Neural progenitor cell (in vitro differentiated cells): ENCODE measurements around the gene MELTF. TPM values are rescaled to one million over a fixed set of nuclear protein-coding genes. Genes with fewer than 3 reads are reported as not detected.

Experiments
- DNase-seq: peaks from one replicate; pipeline ENCODE4 v3.0.0-alpha.2; 2016; ENCODE audit warnings: low spot score
- H2AFZ ChIP-seq: fragments of 200-600 bp; sonication (generic); replicated peaks from 2 replicates; pipeline ENCODE4 v1.6.1; 2016; ENCODE audit warnings: antibody characterized with exemption
- H3F3A ChIP-seq: fragments of 200-600 bp; sonication (generic); 2 replicates; pipeline ENCODE4 v1.6.1; 2016; ENCODE audit warnings: antibody characterized with exemption, low read depth
- H3K27ac ChIP-seq: fragments of 200-600 bp; sonication (generic); 2 replicates; pipeline ENCODE4 v1.5.1; 2016; ENCODE audit warnings: mild to moderate bottlenecking
- H3K27me3 ChIP-seq: fragments of 200-600 bp; sonication (generic); 2 replicates; pipeline ENCODE4 v1.6.1; 2016; ENCODE audit warnings: mild to moderate bottlenecking, moderate library complexity
- H3K36me3 ChIP-seq: fragments of 200-600 bp; sonication (generic); 2 replicates; pipeline ENCODE4 v1.5.1; 2016
- H3K4me1 ChIP-seq: fragments of 200-600 bp; sonication (generic); 2 replicates; pipeline ENCODE4 v1.6.1; 2016; ENCODE audit warnings: mixed run types
- H3K4me2 ChIP-seq: fragments of 200-600 bp; sonication (generic); 2 replicates; pipeline ENCODE4 v1.6.1; 2016
- H3K4me3 ChIP-seq: fragments of 200-600 bp; sonication (generic); 2 replicates; pipeline ENCODE4 v1.5.1; 2016
- H3K79me2 ChIP-seq: fragments of 200-600 bp; sonication (generic); 2 replicates; pipeline ENCODE4 v1.6.1; 2016; ENCODE audit warnings: low read depth
- H3K9ac ChIP-seq: fragments of 200-600 bp; sonication (generic); 2 replicates; pipeline ENCODE4 v1.6.1; 2016
- H3K9me3 ChIP-seq: fragments of 200-600 bp; sonication (generic); 2 replicates; pipeline ENCODE4 v1.5.1; 2016; ENCODE audit warnings: low read depth
- H4K20me1 ChIP-seq: fragments of 200-600 bp; sonication (generic); 2 replicates; pipeline ENCODE4 v1.6.1; 2016; ENCODE audit warnings: low read depth
- H3K27ac Mint-ChIP-seq: 3 replicates; pipeline ENCODE4 v1.8.0; 2021; ENCODE audit warnings: mixed read lengths
- H3K27me3 Mint-ChIP-seq: 2 replicates; pipeline ENCODE4 v1.8.0; 2022; ENCODE audit warnings: low read depth, mild to moderate bottlenecking, inconsistent platforms, moderate library complexity, mixed read lengths; ENCODE audit not compliant: insufficient read depth
- H3K36me3 Mint-ChIP-seq: 3 replicates; pipeline ENCODE4 v1.8.0; 2021; ENCODE audit warnings: mixed read lengths
- H3K4me1 Mint-ChIP-seq: 3 replicates; pipeline ENCODE4 v1.8.0; 2021; ENCODE audit warnings: mixed read lengths
- H3K4me3 Mint-ChIP-seq: 3 replicates; pipeline ENCODE4 v1.8.0; 2021; ENCODE audit warnings: mild to moderate bottlenecking, moderate library complexity, mixed read lengths
- H3K9me3 Mint-ChIP-seq: 3 replicates; pipeline ENCODE4 v1.8.0; 2020; ENCODE audit warnings: mixed read lengths
- EZH2 ChIP-seq: fragments of 200-600 bp; sonication (generic); IDR thresholded peaks from 2 replicates; pipeline ENCODE4 v1.6.1; 2017; ENCODE audit warnings: antibody characterized with exemption, mild to moderate bottlenecking, moderate library complexity
- EZH2phosphoT487 ChIP-seq: fragments of 200-600 bp; sonication (generic); IDR thresholded peaks from 2 replicates; pipeline ENCODE4 v1.6.1; 2017; ENCODE audit warnings: antibody characterized with exemption
- total RNA-seq: library from RNA; depleted of rRNA; stranded (reverse); fragments of >200 nt; gene quantifications from 2 replicates; pipeline ENCODE4 v1.2.3, GENCODE V29; 2015; ENCODE audit warnings: low replicate concordance
- TF ChIP-seq, protein P1 (sequence below): fragments of 200-600 bp; sonication (generic); IDR thresholded peaks from 2 replicates; pipeline ENCODE4 v1.5.1; 2017; ENCODE audit warnings: antibody characterized with exemption, mild to moderate bottlenecking

Gene MELTF
- total RNA-seq, 1 donor from 2014 or later: 0.28 TPM

DNA sequence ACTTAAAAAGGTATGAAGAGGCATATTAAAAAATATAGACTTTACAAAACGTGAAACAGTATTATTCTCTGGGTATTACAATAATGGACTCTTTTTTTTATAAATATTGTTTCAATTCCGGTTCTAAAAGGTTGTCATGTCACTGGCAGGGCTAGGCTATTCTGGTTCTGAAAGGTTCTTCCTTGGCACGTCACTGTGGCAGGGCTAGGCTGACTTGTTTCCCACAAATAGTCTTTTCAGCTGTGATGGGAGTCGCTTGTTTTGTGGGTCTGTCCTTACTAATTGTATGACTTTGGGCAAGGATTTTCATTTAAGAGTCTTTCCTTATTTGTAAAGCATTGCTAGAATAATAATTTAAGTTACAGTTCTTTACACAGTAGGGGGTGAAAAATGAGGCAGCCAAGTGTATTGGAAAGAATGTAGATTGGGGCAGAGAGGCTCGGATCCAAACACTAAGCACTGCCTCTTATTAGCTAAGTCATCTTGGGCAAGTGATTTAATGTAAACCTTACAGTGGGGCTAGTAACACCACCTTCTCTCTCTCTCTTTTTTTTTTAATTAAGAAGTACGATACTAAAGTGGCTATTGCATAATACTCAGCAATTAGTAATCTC lies 12.4 kb upstream of the MELTF start:
- H3K36me3 Mint-ChIP-seq: peaks cover 14% of the 10 kb centered on the region
- H3K4me3 Mint-ChIP-seq: no peak overlapping the region
- Histone ChIP-seq H3K36me3 (peaks cover 16% of the 10 kb centered on the region), H3F3A (peaks cover 33% of the 10 kb centered on the region), H2AFZ (no peak overlapping the region), H3K4me2 (no peak overlapping the region), H3K9ac (no peak overlapping the region), H3K4me3 (no peak overlapping the region), H3K4me1 (no peaks in the 10 kb centered on the region), H4K20me1 (no peaks in the 10 kb centered on the region), H3K27ac (no peak overlapping the region), H3K9me3 (no peaks in the 10 kb centered on the region), H3K79me2 (no peaks in the 10 kb centered on the region), H3K27me3 (peaks cover 2% of the 10 kb centered on the region)
- no peak for TF ChIP-seq EZH2phosphoT487
- TF ChIP-seq, protein P1, sequence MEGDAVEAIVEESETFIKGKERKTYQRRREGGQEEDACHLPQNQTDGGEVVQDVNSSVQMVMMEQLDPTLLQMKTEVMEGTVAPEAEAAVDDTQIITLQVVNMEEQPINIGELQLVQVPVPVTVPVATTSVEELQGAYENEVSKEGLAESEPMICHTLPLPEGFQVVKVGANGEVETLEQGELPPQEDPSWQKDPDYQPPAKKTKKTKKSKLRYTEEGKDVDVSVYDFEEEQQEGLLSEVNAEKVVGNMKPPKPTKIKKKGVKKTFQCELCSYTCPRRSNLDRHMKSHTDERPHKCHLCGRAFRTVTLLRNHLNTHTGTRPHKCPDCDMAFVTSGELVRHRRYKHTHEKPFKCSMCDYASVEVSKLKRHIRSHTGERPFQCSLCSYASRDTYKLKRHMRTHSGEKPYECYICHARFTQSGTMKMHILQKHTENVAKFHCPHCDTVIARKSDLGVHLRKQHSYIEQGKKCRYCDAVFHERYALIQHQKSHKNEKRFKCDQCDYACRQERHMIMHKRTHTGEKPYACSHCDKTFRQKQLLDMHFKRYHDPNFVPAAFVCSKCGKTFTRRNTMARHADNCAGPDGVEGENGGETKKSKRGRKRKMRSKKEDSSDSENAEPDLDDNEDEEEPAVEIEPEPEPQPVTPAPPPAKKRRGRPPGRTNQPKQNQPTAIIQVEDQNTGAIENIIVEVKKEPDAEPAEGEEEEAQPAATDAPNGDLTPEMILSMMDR: no peak
- no peak for TF ChIP-seq EZH2
- no peak for DNase-seq
- no peaks in the 10 kb centered on the region for H3K9me3 Mint-ChIP-seq
- no peaks in the 10 kb centered on the region for H3K27me3 Mint-ChIP-seq
- no peaks in the 10 kb centered on the region for H3K4me1 Mint-ChIP-seq
- H3K27ac Mint-ChIP-seq: no peak overlapping the region

DNA sequence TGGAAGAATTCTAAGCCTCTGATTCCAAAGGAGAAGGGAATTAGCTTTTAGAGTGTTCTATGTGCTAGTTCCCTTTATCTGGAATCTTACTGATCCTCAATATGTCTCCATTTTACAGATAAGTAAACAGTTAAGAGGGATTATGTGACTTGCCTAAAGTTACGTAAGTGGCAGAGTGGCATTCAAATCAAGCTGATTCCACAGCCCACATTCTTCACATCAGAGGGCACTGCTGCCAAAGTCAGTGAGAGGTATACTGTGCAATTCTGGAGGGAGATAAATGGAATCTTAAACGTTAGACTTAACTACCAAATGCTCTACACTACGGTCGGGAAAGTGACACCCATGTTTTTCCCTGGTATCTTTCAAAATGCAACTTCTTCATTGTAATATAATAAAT lies 11.0 kb upstream of the MELTF start:
- Histone ChIP-seq H4K20me1 (no peaks in the 10 kb centered on the region), H3K9ac (no peak overlapping the region), H3K4me3 (no peak overlapping the region), H3K79me2 (no peaks in the 10 kb centered on the region), H3K27me3 (peaks cover 15% of the 10 kb centered on the region), H3F3A (peaks cover 38% of the 10 kb centered on the region), H3K27ac (no peak overlapping the region), H2AFZ (no peak overlapping the region), H3K4me1 (no peaks in the 10 kb centered on the region), H3K4me2 (no peak overlapping the region), H3K9me3 (no peaks in the 10 kb centered on the region), H3K36me3 (peaks cover 16% of the 10 kb centered on the region)
- H3K4me1 Mint-ChIP-seq: no peaks in the 10 kb centered on the region
- H3K9me3 Mint-ChIP-seq: no peaks in the 10 kb centered on the region
- TF ChIP-seq EZH2phosphoT487 (no peak), EZH2 (no peak)
- TF ChIP-seq, protein P1: no peak
- H3K36me3 Mint-ChIP-seq: peaks cover 8% of the 10 kb centered on the region
- H3K27me3 Mint-ChIP-seq: peaks cover 1% of the 10 kb centered on the region
- DNase-seq: no peak
- H3K27ac Mint-ChIP-seq: no peak overlapping the region
- no peak overlapping the region for H3K4me3 Mint-ChIP-seq

DNA sequence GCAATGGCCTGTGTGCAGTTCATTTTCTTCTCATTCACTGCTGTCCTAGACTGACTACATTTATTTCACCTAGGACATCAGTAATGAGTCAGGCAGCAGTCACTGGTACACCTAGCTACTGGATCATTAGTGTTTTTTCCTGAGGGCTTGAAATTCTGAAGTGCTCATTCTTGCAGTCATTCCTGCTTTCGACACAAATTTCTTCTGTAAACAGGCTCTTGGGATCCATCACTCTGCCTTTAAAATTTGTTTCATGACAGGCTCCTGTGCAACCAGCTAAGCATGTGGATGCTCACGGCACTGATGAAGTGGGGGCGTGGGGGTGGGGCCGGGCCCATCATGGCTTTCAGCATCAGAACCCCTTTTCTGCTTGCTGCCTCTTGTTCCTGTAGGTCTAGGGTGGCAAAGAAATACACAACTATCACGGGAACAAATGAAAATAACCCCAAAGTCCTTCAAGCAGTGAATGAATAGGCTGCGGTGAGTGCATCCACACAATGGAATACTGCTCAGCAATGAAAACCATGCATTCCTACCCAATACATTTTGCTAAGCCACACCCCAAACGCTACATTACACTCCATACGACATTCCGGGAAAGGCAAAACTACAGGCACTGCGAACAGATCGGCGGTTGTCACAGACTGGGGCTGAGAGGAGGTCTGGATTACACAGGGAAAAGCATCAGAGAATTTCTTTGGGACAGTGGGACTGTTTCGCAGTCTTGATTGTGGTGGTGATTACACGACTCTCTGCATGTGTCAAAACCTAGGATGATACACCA lies 9.3 kb upstream of the MELTF start:
- no peak for DNase-seq

More for the DNA sequence above, 9.3 kb upstream of the MELTF start:
- Histone ChIP-seq H2AFZ (no peak overlapping the region), H3K4me1 (no peaks in the 10 kb centered on the region), H4K20me1 (no peaks in the 10 kb centered on the region), H3F3A (peaks cover 38% of the 10 kb centered on the region), H3K79me2 (no peaks in the 10 kb centered on the region), H3K9ac (no peak overlapping the region), H3K9me3 (no peaks in the 10 kb centered on the region), H3K27me3 (peaks cover 21% of the 10 kb centered on the region), H3K27ac (no peak overlapping the region), H3K4me2 (no peak overlapping the region), H3K36me3 (peaks cover 9% of the 10 kb centered on the region), H3K4me3 (no peak overlapping the region)
- TF ChIP-seq EZH2 (no peak), EZH2phosphoT487 (no peak)
- TF ChIP-seq, protein P1: no peak
- H3K27ac Mint-ChIP-seq: no peak overlapping the region
- peaks cover 2% of the 10 kb centered on the region for H3K9me3 Mint-ChIP-seq
- peaks cover 4% of the 10 kb centered on the region for H3K36me3 Mint-ChIP-seq
- H3K27me3 Mint-ChIP-seq: peaks cover 5% of the 10 kb centered on the region
- H3K4me3 Mint-ChIP-seq: no peak overlapping the region
- no peaks in the 10 kb centered on the region for H3K4me1 Mint-ChIP-seq
